K562 (cell line): ENCODE data around the gene PLEKHA6. TPM values are rescaled to one million over a fixed set of nuclear protein-coding genes. Genes with fewer than 3 reads are reported as not detected.

ENCODE experiments used
- BCL6 ChIP-seq: fragments of 250-450 bp; sonication (Bioruptor Pico); IDR thresholded peaks from 2 replicates; pipeline ENCODE4 v1.4.0; 2020
- CHD1 ChIP-seq: fragments of 200-600 bp; sonication (generic); IDR thresholded peaks from one replicate; pipeline ENCODE4 v1.6.1; 2012; ENCODE audit warnings: mild to moderate bottlenecking, moderate library complexity, low read length, inconsistent platforms
- CHD4 ChIP-seq: fragments of 200-600 bp; sonication (generic); IDR thresholded peaks from 3 replicates; pipeline ENCODE4 v1.6.1; 2012; ENCODE audit warnings: low read depth, mild to moderate bottlenecking, mixed read lengths, low read length, inconsistent platforms; ENCODE audit not compliant: insufficient read depth, insufficient replicate concordance, poor library complexity, severe bottlenecking
- DMBX1 ChIP-seq: fragments of 250-450 bp; sonication (Bioruptor Pico); IDR thresholded peaks from 2 replicates; pipeline ENCODE4 v1.8.0; 2022; ENCODE audit warnings: inconsistent platforms, mild to moderate bottlenecking, moderate library complexity, borderline replicate concordance
- HIVEP1 ChIP-seq: fragments of 250-450 bp; sonication (Bioruptor Pico); IDR thresholded peaks from 2 replicates; pipeline ENCODE4 v1.4.0; 2020; ENCODE audit warnings: mild to moderate bottlenecking
- L3MBTL2 ChIP-seq: fragments of 450-650 bp; IDR thresholded peaks from 2 replicates; pipeline ENCODE4 v1.6.1; 2016; ENCODE audit warnings: mild to moderate bottlenecking, moderate library complexity
- MAZ ChIP-seq, 2 experiments: fragments of 450-650 bp in 1 of 2; sonication (generic) in 1 of 2; formaldehyde crosslinking; IDR thresholded peaks in 1 of 2; conservative IDR thresholded peaks in 1 of 2; 2 replicates each; pipeline versions ENCODE4 v1.4.0 to v1.5.0; 2020; ENCODE audit warnings: mild to moderate bottlenecking in 1 of 2, missing genetic modification reagents in 1 of 2
- RBBP5 ChIP-seq: fragments of 200-600 bp; sonication (generic); IDR thresholded peaks from 2 replicates; pipeline ENCODE4 v1.6.1; 2012; ENCODE audit warnings: borderline replicate concordance, mild to moderate bottlenecking, low read length, control low read depth, inconsistent platforms; ENCODE audit not compliant: insufficient read depth, poor library complexity, severe bottlenecking
- SIN3B ChIP-seq: fragments of 450-650 bp; IDR thresholded peaks from 2 replicates; pipeline ENCODE4 v1.6.1; 2017; ENCODE audit warnings: low read depth, mild to moderate bottlenecking, moderate library complexity
- SMARCB1 ChIP-seq: IDR thresholded peaks from 2 replicates; pipeline ENCODE4 v1.6.1; 2011; ENCODE audit warnings: improper control_type of control experiment, low read depth; ENCODE audit not compliant: insufficient read length
- ZC3H11A ChIP-seq: IDR thresholded peaks from 2 replicates; pipeline ENCODE4 v1.6.1; 2012; ENCODE audit warnings: low read depth, low read length, improper control_type of control experiment
- polyA plus RNA-seq, 8 experiments: library from polyadenylated mRNA; depleted of rRNA in 4 of 8; stranded (reverse) in 5 of 8; unstranded in 3 of 8; fragments of >200 nt; fragmentation: Nextera tagmentation in 2 of 8; fragmentation: Illumina TruSeq in 1 of 8; extraction: Ambion mirVana in 2 of 8; extraction: Trizol in 1 of 8; gene quantifications; 2 replicates each; pipeline versions ENCODE4 v1.2.1 to v1.2.3, GENCODE V29; 2011 to 2014; ENCODE audit warnings: inconsistent platforms in 1 of 8, missing spikeins in 1 of 8
- total RNA-seq, 7 experiments: library from RNA; depleted of rRNA in 6 of 7; stranded (reverse); fragments of >200 nt in 6 of 7; fragmentation: Illumina TruSeq in 2 of 7; extraction: Trizol in 2 of 7; gene quantifications; 2 replicates each; pipeline versions ENCODE4 v1.2.1 to v1.2.3, GENCODE V29; 2011 to 2021; ENCODE audit warnings: low replicate concordance in 1 of 7
- TF ChIP-seq, protein P1 (sequence below), 2 experiments: fragments of 450-650 bp; formaldehyde crosslinking in 1 of 2; IDR thresholded peaks; 2 replicates each; pipeline versions ENCODE4 v1.4.0 to v1.6.1; 2014 to 2020; ENCODE audit warnings: mild to moderate bottlenecking in 2 of 2, borderline replicate concordance in 1 of 2, low read depth in 1 of 2
- TF ChIP-seq, protein P2 (sequence below): sonication (generic); formaldehyde crosslinking; IDR thresholded peaks from 2 replicates; pipeline ENCODE4 v1.8.0; 2022; ENCODE audit warnings: mild to moderate bottlenecking, missing genetic modification reagents
- TF ChIP-seq, protein P3 (sequence below): sonication (generic); formaldehyde crosslinking; IDR thresholded peaks from 2 replicates; pipeline ENCODE4 v1.8.0; 2022; ENCODE audit warnings: mild to moderate bottlenecking, missing genetic modification reagents

PLEKHA6 gene
- total and polyA plus RNA-seq, 9 of the 15 experiments (the other 6 are each of a cell fraction or from before 2014, with no cell fraction given) = under 0.01 to 0.33 (median 0.01) TPM; not detected in 4

- TF ChIP-seq, protein P1, sequence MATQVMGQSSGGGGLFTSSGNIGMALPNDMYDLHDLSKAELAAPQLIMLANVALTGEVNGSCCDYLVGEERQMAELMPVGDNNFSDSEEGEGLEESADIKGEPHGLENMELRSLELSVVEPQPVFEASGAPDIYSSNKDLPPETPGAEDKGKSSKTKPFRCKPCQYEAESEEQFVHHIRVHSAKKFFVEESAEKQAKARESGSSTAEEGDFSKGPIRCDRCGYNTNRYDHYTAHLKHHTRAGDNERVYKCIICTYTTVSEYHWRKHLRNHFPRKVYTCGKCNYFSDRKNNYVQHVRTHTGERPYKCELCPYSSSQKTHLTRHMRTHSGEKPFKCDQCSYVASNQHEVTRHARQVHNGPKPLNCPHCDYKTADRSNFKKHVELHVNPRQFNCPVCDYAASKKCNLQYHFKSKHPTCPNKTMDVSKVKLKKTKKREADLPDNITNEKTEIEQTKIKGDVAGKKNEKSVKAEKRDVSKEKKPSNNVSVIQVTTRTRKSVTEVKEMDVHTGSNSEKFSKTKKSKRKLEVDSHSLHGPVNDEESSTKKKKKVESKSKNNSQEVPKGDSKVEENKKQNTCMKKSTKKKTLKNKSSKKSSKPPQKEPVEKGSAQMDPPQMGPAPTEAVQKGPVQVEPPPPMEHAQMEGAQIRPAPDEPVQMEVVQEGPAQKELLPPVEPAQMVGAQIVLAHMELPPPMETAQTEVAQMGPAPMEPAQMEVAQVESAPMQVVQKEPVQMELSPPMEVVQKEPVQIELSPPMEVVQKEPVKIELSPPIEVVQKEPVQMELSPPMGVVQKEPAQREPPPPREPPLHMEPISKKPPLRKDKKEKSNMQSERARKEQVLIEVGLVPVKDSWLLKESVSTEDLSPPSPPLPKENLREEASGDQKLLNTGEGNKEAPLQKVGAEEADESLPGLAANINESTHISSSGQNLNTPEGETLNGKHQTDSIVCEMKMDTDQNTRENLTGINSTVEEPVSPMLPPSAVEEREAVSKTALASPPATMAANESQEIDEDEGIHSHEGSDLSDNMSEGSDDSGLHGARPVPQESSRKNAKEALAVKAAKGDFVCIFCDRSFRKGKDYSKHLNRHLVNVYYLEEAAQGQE (IDR thresholded peaks at IDR 0.05; ENCODE audit: borderline replicate concordance) = no peak
- TF ChIP-seq, protein P1 (CRISPR knock-in tag; IDR thresholded peaks at IDR 0.05; ENCODE audit: low read depth) = 0 out of 2 replicates have a peak, but pooled peaks have one; percentile 34
- TF ChIP-seq DMBX1 (no peak), CHD1 (no peak), BCL6 (peak; percentile 21; the same call in 1 of the 2 replicates), CHD4 (no peak), RBBP5 (no peak), SIN3B (no peak), SMARCB1 (no peak), L3MBTL2 (no peak), MAZ (CRISPR knock-in tag; conservative IDR thresholded peaks at IDR 0.05 in 1 of 2, IDR thresholded peaks at IDR 0.05 in 1 of 2) (no peak), ZC3H11A (no peak), HIVEP1 (no peak)
- TF ChIP-seq, protein P2, sequence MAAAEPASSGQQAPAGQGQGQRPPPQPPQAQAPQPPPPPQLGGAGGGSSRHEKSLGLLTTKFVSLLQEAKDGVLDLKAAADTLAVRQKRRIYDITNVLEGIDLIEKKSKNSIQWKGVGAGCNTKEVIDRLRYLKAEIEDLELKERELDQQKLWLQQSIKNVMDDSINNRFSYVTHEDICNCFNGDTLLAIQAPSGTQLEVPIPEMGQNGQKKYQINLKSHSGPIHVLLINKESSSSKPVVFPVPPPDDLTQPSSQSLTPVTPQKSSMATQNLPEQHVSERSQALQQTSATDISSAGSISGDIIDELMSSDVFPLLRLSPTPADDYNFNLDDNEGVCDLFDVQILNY (CRISPR knock-in tag) = no peak
- TF ChIP-seq, protein P3, sequence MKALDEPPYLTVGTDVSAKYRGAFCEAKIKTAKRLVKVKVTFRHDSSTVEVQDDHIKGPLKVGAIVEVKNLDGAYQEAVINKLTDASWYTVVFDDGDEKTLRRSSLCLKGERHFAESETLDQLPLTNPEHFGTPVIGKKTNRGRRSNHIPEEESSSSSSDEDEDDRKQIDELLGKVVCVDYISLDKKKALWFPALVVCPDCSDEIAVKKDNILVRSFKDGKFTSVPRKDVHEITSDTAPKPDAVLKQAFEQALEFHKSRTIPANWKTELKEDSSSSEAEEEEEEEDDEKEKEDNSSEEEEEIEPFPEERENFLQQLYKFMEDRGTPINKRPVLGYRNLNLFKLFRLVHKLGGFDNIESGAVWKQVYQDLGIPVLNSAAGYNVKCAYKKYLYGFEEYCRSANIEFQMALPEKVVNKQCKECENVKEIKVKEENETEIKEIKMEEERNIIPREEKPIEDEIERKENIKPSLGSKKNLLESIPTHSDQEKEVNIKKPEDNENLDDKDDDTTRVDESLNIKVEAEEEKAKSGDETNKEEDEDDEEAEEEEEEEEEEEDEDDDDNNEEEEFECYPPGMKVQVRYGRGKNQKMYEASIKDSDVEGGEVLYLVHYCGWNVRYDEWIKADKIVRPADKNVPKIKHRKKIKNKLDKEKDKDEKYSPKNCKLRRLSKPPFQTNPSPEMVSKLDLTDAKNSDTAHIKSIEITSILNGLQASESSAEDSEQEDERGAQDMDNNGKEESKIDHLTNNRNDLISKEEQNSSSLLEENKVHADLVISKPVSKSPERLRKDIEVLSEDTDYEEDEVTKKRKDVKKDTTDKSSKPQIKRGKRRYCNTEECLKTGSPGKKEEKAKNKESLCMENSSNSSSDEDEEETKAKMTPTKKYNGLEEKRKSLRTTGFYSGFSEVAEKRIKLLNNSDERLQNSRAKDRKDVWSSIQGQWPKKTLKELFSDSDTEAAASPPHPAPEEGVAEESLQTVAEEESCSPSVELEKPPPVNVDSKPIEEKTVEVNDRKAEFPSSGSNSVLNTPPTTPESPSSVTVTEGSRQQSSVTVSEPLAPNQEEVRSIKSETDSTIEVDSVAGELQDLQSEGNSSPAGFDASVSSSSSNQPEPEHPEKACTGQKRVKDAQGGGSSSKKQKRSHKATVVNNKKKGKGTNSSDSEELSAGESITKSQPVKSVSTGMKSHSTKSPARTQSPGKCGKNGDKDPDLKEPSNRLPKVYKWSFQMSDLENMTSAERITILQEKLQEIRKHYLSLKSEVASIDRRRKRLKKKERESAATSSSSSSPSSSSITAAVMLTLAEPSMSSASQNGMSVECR = no peak
Measured at GRCh38 chr1:204186597-204186996, 173.1 kb downstream of the PLEKHA6 start (continued).
